Nephron progenitor cell (in vitro differentiated cells): ENCODE data around the gene C9orf72.

Experiments
- DNase-seq: peaks from one replicate; pipeline ENCODE4 v3.0.0; 2021
- H3K27ac Mint-ChIP-seq: 2 replicates; pipeline ENCODE4 v1.8.0; 2021; ENCODE audit warnings: mild to moderate bottlenecking, moderate library complexity, mixed read lengths
- H3K27me3 Mint-ChIP-seq: 2 replicates; pipeline ENCODE4 v1.8.0; 2021; ENCODE audit warnings: mild to moderate bottlenecking, low read depth, mixed read lengths; ENCODE audit not compliant: poor library complexity
- H3K36me3 Mint-ChIP-seq: 2 replicates; pipeline ENCODE4 v1.8.0; 2021; ENCODE audit warnings: low read depth, mixed read lengths
- H3K4me1 Mint-ChIP-seq: 2 replicates; pipeline ENCODE4 v1.8.0; 2021; ENCODE audit warnings: mixed read lengths
- H3K4me3 Mint-ChIP-seq: 2 replicates; pipeline ENCODE4 v1.8.0; 2021; ENCODE audit warnings: mild to moderate bottlenecking, moderate library complexity, mixed read lengths
- H3K9me3 Mint-ChIP-seq: 2 replicates; pipeline ENCODE4 v1.8.0; 2021; ENCODE audit warnings: mild to moderate bottlenecking, moderate library complexity, mixed read lengths
- TF ChIP-seq, protein P1 (sequence below): fragments of 200-600 bp; sonication (generic); IDR thresholded peaks from 2 replicates; pipeline ENCODE4 v1.5.0; 2021; ENCODE audit warnings: antibody characterized with exemption

C9orf72 gene

DNA sequence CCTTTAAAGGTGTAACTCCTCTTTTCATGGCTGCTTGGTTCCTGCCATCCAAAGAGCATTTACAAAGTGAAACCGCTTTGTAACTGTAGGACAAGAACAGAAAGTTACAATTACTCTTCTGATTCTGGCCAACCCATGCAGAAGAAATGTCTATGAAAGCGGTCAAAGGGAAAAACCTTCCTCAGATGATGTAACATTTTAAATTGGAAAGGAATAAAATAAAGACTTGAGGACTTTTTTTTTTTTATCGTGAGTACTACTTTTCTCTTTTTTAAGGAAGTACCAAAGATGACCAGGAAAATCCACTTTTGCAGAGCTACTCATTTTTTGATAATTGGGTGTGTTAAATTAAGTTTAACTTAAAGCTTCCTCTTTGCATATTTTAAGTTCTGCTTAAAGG lies 13.0 kb upstream of the C9orf72 start:
- Mint-ChIP-seq H3K27ac (no peak overlapping the region), H3K4me1 (no peaks in the 10 kb centered on the region), H3K27me3 (no peaks in the 10 kb centered on the region), H3K36me3 (no peaks in the 10 kb centered on the region), H3K9me3 (no peaks in the 10 kb centered on the region), H3K4me3 (no peak overlapping the region)
- no peak for DNase-seq
- TF ChIP-seq, protein P1, sequence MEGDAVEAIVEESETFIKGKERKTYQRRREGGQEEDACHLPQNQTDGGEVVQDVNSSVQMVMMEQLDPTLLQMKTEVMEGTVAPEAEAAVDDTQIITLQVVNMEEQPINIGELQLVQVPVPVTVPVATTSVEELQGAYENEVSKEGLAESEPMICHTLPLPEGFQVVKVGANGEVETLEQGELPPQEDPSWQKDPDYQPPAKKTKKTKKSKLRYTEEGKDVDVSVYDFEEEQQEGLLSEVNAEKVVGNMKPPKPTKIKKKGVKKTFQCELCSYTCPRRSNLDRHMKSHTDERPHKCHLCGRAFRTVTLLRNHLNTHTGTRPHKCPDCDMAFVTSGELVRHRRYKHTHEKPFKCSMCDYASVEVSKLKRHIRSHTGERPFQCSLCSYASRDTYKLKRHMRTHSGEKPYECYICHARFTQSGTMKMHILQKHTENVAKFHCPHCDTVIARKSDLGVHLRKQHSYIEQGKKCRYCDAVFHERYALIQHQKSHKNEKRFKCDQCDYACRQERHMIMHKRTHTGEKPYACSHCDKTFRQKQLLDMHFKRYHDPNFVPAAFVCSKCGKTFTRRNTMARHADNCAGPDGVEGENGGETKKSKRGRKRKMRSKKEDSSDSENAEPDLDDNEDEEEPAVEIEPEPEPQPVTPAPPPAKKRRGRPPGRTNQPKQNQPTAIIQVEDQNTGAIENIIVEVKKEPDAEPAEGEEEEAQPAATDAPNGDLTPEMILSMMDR = no peak

DNA sequence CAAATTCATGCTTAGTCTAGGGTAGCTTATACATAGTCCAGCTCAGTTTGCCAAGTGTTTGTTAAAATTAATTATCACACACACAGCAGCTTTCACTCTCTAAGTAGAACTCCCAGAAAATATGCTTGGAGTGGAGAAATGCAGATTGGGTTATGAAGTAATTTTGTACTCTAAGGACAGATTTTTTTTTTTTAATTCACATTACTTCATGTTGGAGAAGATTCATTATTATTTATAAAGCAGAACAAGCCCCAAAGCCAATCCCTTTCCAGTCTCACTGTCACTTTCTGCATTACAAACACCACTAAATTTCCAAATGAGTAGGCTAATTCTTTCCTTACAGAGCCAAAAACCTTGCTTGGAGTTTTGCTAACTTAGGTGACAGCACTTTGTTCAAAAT lies 11.7 kb upstream of the C9orf72 start:
- no peak for DNase-seq
- TF ChIP-seq, protein P1 = no peak
- H3K27me3 Mint-ChIP-seq = peaks cover 3% of the 10 kb centered on the region

DNA sequence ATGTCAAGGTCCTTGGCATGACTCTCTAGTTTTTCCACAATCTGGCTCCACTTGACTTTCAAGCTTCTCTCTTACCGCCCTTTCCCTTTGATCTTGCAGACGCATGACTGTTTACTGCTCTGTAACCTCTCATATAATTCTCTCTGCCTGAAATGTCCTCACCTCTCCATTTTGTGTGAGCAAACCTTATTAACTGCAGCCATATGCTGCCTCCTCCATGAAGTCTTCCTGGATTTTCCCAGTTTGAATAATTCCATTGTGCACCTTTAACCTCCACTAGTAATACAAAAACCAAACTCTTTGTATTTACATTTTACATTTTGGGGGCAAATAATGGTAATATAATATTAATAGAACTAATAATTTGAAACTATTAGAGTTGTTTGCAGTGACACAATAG lies 9.5 kb upstream of the C9orf72 start:
- H3K9me3 Mint-ChIP-seq = peaks cover 11% of the 10 kb centered on the region
- no peak overlapping the region for H3K4me3 Mint-ChIP-seq
- H3K27me3 Mint-ChIP-seq = peaks cover 3% of the 10 kb centered on the region
- no peaks in the 10 kb centered on the region for H3K4me1 Mint-ChIP-seq
- TF ChIP-seq, protein P1 = no peak
- H3K36me3 Mint-ChIP-seq = peaks cover 6% of the 10 kb centered on the region
- DNase-seq = no peak
- H3K27ac Mint-ChIP-seq = no peak overlapping the region

More for the DNA sequence above, 11.7 kb upstream of the C9orf72 start:
- no peaks in the 10 kb centered on the region for H3K4me1 Mint-ChIP-seq
- H3K9me3 Mint-ChIP-seq = no peaks in the 10 kb centered on the region
- no peaks in the 10 kb centered on the region for H3K36me3 Mint-ChIP-seq
- H3K4me3 Mint-ChIP-seq = no peak overlapping the region
- no peak overlapping the region for H3K27ac Mint-ChIP-seq

DNA sequence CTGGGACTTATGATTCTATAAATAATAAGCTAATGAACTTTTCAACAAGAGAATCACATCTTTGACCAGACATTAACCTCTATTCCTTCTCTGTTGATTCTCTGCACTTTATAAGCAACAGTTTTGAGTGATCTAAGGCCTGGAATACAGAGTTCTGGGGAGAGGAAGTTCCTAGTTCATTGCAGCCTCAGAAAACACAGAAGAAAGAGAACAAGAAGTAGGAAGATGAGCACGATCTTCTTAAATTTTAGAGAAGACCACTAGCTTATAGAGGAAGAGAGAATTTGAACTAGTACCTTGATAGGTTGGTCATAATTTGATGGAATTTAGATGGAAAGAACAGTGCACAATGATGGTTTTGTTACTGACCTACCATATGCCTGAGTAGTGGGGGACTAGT lies 8.5 kb upstream of the C9orf72 start:
- Mint-ChIP-seq H3K27me3 (peaks cover 3% of the 10 kb centered on the region), H3K36me3 (peaks cover 6% of the 10 kb centered on the region), H3K27ac (no peak overlapping the region), H3K4me3 (no peak overlapping the region), H3K9me3 (peaks cover 11% of the 10 kb centered on the region), H3K4me1 (no peaks in the 10 kb centered on the region)
- TF ChIP-seq, protein P1 = no peak
- DNase-seq = no peak

DNA sequence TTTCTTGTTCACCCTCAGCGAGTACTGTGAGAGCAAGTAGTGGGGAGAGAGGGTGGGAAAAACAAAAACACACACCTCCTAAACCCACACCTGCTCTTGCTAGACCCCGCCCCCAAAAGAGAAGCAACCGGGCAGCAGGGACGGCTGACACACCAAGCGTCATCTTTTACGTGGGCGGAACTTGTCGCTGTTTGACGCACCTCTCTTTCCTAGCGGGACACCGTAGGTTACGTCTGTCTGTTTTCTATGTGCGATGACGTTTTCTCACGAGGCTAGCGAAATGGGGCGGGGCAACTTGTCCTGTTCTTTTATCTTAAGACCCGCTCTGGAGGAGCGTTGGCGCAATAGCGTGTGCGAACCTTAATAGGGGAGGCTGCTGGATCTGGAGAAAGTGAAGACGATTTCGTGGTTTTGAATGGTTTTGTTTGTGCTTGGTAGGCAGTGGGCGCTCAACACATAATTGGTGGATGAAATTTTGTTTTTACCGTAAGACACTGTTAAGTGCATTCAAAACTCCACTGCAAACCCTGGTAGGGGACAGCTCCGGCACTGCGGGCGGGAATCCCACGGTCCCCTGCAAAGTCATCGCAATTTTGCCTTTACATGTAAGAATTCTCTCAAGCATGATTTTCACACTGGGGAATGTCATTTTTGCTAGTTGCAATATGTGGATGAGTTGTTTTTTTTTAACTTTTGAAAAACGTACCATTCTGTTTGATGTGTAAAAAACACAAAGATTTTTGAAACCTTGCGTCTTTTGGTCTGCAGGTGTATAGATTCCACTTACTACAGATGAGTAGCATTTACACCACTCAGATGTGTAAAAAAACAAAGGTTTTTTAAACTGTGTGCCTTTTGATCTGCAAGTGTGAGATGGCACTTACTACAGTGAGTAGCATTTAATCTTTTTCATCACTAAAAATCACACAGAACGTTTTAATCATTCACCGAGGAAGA lies 631 bp upstream of the C9orf72 start:
- TF ChIP-seq, protein P1 = no peak
- Mint-ChIP-seq H3K36me3 (peaks cover 6% of the 10 kb centered on the region), H3K27ac (peak overlapping the region; percentile 100), H3K9me3 (peaks cover 26% of the 10 kb centered on the region), H3K4me1 (peaks cover 29% of the 10 kb centered on the region), H3K27me3 (peaks cover 2% of the 10 kb centered on the region), H3K4me3 (peak overlapping the region; percentile 94)
- peak; percentile 86 for DNase-seq

DNA sequence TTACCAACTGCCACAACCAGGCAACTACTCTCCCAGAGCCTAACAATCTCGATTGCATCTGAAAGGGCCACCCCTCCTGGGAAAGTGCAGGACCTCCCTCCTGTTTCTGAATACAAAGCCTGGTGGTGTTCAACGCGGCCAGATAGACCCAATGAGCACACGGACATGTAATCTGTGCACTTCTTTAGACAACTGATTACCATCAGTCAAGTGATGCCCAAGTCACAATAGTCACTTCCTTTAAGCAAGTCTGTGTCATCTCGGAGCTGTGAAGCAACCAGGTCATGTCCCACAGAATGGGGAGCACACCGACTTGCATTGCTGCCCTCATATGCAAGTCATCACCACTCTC lies 739 bp downstream of the C9orf72 start:
- peaks cover 29% of the 10 kb centered on the region for H3K4me1 Mint-ChIP-seq
- peak overlapping the region; percentile 96 for H3K27ac Mint-ChIP-seq
- H3K9me3 Mint-ChIP-seq = peaks cover 15% of the 10 kb centered on the region
- peaks cover 2% of the 10 kb centered on the region for H3K27me3 Mint-ChIP-seq
- H3K36me3 Mint-ChIP-seq = peaks cover under 1% of the 10 kb centered on the region
- peak; percentile 12 for DNase-seq
- TF ChIP-seq, protein P1 = no peak
- peak overlapping the region; percentile 94 for H3K4me3 Mint-ChIP-seq
